HG02943 (cell line): ENCODE results near the gene CDON.

Experiments used
- ATAC-seq: cut with Tn5 transposase; IDR thresholded peaks from one replicate; pipeline ENCODE4 v1.9.1; 2021; ENCODE audit warnings: mild to moderate bottlenecking, low read depth, moderate library complexity; ENCODE audit not compliant: unreplicated experiment

Gene CDON

DNA sequence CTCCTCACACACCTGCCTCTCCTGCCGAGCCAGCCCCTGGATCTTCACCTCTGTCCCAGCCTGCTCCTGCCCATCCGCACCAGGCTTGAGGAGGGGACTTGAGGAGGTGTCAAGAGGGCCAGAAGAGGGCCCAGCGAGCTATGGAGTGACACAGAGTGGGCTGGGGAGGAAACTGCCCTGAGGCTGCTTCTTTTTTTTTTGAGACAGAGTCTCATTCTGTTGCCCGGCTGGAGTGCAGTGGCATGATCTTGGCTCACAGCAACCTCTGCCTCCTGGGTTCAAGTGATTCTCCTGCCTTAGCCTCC is 21.9 kb upstream of the CDON start:
- ATAC-seq, result no peak

DNA sequence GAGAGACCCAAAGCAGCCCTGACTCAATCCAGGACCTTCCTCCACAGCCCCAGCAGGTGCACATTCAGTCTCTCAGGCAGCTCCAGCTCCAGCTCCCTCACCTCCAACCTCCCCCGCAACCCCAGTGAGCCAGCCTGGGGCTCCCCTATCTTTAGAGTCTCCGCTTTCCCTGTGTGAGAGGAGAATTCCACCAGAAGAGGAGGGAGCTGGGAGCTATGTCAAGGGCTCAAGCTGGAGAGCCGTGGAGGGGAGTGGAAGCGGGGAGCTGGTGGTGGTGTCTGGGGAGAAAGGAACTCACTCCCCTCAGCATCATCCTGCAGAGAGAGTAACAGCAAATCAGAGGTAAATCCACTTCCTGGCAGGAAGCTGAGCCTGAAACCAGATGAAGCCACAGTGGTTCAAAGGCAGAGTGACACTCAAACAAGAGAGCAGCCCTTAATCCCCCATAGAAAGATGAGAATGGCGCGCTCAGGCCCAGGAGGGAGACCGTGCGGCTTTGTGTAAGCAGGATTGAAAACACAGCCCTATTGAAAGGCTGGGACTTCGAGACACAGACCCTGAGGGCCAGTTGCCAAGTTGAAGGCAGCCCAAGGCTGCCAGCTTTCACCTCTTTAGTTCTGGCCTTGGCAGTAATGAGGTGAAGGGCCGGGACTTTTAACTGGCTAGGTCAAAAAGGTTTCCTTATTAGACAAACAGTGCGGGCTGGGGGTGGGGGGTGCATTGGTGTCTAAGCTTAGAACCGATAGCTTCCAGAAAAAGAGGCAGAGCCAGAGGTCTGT is 21.4 kb upstream of the CDON start:
- ATAC-seq, result no peak

DNA sequence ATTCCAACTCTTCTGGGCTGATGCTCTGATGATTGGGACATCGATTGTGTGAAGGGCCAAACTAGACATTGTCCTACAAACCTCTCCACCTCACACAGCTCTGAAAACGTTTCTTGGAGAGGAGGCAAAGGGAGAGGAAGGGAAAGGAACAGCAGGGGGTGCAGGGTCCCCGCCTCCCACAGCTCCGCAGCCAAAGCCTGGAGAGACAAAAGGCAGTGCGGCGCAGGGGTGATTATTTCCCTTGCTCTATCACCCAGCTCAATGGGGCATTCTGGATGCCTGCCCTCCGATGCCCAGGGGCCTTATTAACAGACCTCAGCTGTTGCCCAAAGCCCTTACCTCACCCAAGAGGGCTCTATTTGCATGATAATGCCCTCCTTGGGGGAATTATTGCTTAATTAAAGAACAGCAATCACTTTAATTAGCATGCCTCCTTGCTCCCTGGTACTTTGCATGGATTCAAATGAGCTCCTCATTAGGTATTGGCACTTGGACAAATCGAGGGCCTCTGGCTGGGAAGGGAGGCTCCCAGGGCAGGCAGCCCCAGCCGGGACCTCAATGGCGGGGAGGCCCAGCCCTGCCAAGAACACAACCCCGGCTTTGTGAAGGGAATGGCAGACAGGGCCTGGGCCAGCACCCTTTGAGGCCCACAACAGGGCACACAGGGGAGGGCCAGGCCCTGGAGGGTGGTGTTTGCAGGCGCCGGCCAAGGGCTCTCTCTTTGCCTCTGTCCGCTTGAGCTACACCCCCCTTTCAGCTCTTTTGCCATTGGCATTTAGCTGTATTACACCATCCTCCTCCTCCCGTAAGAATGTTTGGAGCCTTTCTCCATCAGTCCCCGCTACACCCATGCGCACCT is 19.8 kb upstream of the CDON start:
- no peak for ATAC-seq

DNA sequence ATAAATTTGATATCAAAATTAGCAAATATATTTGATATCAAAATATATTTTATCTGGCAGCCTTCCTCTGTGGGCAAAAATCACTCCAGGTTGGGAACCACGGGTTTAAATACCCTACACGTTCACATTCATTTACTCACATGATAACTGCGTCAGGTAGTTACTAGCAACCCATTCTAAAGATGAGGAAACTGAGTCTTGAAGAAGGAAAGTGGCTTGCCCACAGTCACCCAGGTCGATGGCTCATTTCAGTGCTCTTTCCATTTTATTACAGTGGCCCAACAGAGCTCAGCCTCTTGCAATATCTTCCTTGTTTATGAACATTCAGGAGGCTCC is 19.2 kb upstream of the CDON start:
- no peak for ATAC-seq

DNA sequence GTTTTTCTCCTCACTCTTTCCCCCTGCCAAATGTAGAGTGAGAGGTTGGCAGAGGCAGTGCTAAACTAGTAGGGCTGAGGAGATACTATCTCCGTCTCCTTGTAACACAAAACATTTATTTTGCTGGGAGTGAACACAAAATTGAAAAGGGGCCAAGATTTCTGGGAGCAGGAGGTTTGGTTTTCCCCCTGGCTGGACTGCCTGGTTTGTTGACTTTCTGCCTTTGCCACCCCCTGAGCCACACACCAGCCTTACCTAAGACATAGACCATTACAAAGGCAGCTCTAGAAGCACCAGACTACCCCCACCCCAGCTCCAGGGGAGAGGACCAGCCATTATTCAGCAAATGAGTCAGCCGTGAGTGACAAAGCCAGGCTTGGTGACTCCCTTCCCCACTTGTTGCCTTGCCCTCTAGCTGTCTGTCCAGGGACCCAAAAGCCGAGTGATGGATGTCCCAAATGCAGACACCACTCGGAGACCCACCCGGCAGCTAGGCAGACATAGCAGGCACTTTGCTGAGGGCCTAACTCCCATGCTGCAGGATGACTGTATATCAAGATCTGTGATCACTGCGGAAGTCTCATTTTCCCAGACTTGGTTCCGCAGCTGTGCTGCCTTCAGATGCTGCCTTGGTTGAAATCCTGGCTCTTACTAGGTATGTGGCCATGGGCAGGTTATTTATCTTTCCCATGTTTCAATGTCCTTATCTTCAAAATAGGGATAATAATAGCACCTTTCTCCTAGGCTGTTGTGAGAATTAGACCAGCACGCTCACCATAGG is 17.7 kb upstream of the CDON start:
- no peak for ATAC-seq

DNA sequence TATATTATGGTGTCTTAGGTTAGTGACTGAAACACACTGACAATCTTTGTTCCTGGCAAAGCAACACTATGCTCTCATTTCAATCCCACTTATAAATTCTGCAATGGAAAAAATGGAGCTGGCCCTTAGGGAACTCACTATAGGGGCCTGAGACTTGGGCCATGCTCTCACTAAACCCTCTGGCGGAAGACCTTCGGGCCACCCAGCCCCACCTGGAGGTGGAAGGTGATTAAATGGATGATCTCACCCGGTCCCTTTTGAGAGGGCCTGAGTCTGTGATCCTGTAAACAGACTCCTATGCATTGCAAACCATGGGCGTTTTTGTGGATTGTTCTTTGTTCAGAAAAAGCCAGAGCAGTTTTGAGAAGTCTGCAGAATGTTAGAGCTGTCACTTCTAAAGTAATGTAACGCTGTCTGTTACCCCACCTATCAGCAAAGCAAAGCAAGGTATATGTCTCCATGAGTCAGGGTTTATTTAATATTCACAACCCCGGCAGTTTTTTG is 17.0 kb upstream of the CDON start:
- no peak for ATAC-seq

DNA sequence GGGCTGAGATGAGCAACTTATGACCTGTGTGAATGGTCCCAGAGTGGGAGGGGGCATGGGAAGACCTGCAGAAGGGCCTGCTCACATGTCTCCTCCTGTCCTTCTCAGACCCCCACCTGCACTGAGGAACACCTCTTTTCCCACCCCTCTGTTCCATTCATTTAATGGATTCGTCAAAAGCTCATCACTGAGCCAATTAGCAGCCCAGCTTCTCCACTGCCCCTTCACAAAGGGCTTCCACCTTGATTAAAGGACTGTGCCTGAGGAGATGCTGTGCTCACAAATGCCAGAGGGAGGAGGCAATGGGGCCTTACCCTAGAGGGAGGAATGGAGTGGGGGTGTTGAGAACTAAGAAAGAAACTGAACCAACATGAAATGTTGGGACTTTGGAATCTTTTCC is 14.0 kb upstream of the CDON start:
- no peak for ATAC-seq

DNA sequence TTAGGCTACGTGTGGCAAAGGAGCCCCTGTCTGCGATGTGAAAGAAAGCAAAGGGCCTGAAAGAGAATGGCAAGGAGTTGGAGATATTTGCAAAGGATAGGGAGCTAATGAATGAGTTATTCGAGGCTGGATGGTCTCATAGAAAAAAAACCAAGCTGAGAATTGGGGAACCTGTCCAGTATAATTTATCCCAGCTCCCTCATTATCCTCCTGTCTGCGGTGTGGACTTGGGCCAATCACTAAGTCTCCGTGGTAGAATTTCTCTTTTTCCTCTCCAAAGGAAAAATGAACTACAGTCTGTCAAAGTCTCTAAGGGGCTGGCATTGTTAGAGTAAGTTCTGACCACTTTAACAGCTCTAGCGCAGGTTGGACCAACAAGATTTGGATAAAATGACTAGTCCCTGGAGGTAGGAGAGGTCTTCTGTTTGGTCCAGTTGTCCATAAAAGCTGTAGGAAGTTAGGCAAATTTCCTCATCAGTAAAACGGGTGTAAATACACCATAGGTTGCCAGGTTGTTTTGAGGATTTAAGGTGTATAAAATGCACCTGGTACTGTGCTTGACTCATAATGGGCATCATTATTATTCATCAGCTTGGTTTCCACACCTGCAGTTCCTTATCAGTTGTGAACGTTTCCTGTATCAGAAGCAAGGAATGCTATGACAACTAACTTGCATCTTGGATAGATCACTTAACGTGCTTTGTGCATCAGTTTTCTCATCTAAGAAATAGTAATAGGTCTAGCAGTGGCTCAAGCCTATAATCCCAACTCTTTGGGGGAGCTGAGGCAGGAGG is 10.3 kb upstream of the CDON start:
- ATAC-seq, result no peak

DNA sequence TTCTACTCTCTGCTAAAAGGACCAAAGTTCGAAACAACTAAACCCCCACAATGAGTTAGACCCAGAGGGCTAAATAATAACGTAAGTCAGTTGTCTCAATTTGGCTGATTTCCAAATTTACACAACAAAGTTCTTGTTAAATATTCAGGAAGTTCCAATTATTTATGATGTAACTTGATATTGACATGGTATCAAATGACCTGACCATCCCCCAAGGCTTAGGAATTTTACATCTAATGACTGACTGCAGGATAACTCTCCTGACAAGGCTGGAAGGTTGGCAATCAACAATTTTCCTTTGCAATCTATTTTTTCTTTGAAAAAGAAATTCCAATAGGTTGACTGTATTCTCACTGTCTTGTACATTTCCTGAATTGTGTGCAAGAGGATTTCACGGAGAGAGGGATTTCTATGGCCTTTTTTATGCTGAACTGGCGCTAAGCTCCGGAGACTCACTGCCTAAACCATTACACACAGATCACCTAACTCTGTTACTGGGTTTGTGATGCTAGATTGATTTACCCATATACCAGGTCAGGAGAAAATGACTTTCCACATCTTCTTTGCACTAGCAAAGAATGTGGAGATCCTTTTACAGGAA is 9.6 kb upstream of the CDON start:
- ATAC-seq, result no peak

DNA sequence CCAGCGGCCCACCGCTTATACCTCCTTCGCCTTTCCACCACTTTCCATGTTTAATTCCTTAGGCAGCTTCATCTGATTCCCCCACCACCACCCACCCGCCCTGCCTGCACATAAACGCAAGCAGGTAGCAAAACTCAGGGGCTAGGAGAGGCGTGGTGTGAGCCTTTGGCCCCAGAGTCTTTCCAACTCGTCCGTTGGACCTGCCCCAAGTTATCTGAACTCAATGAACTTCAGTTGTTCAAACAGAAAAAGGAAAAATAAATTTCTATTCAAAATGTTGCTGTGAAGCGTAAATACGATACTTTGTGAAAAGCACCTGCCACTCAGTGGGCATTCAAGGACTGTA is 814 bp upstream of the CDON start:
- ATAC-seq, result no peak

DNA sequence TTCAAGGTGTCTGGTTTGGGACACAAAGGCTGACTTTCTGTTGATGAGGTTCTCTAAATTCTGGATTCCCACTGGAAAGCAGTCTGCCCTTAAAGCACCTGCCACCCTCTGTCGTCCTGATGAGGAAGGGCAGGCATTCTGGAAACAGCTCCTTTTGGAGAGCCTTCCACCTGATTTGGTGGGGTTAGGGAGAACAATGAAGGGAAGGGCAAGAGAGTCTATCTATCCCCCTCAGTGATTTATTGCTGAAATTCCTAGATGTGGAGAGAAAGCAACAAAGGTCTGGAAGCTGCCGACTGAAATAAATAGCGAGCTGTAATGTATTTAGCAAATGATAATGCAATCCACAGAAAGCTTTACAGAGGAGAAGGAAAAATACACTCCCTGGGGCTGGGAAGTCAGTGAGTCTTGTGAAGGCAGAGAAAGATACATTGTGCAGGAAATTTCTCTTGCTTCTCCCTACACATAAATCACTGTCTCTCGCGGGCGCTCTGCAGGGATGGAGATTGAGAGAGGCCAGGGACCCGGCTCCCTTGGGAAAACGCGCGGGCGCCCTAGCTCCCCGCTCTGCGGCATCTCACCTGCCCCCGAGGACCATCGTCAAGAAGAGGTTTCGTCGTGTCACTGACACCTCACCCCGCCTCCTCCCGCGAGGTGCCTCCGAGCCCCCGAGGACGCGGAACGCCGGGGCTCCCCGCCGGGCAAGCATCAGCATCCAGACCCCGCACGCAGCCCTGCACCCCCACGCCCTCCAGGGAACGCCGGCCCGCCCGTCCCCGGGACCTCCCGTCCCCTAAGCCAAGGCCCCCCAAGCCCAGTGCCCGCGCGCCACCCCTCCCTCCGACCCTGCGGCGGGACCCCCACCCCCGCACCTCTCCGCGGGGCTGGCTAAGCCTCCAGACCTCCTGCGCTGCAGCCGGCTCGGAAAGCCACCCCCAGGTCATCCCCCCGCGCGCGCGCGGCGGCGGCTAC is 673 bp downstream of the CDON start:
- ATAC-seq, result peak; percentile 1

DNA sequence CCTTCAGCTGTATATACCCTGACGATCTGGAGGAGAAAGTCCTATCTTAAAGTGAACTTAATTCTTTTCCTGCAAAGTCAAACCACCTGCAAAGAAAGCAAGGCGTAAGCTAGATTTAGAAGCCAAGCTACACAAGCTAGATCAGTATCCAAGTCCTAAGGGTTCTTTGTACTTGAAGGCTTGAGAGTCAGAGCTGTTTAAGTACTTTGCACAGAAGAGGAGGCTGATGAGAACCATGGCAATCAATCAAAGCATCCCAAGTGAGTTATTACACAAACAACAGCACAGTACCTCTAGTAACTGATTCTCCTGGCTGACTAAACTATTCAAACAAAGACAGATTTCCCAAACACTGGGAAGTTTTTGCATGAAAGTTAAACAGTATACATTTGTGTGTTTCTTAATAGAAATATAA is 1.9 kb downstream of the CDON start:
- ATAC-seq, result no peak

DNA sequence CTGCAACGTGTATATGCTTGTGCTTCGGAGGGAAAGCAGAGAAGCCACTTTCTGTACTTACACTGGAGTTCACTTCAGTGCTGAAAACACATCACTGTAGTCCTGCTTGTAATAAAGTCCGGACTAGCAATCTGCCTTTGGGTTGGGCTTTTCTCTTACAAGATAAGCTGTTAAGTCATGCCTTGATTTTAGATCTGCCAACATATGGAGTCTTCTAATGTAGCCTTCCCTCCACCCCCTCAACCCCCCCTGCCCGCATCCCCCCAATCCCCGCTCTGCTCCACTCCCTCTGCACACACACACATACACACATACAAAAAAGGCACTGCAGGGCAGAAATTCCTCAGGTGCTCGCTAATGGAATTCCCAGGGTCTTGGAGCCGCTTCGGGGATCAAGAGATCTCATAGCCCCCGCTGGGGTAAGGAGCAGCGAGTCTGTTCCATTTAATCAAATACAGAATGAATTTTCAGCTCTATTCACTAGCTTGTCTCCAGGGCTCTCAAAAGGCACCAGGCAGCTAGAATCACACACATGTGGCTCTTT is 3.4 kb downstream of the CDON start:
- ATAC-seq, result no peak

DNA sequence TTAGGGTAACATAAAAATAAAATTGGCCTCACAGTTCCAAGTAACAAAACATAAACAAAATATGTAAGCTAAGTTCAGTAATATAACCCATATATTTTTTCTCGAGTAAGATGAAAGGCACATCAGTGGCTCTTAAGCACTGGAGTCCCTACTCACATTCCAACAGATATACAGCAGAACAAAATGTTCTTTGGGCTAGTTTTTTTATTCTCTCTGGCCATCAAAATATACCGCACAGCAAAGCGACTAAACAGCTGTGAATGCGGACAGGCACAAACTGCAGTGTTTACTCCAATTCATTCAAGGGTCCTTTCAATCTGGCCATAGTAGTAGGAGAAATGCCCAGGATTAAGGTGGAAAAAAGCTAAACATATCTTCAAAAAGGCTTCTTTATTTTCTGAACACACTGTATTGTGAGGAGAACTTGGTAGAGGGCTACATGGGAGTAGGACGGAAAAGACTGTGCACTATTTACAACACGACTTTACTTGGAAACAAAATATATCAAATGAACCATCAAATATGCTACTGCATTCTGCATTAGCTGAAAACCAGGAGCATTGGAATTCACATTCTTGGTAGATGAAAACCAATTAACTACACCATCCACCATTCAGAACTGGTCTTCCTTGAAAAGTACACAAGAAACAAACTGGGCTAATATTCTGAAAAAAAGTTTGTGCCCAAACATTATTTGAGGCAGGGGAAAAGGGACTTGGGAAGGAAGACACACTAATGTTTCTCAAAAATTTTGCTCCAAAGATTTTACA is 4.4 kb downstream of the CDON start:
- no peak for ATAC-seq

DNA sequence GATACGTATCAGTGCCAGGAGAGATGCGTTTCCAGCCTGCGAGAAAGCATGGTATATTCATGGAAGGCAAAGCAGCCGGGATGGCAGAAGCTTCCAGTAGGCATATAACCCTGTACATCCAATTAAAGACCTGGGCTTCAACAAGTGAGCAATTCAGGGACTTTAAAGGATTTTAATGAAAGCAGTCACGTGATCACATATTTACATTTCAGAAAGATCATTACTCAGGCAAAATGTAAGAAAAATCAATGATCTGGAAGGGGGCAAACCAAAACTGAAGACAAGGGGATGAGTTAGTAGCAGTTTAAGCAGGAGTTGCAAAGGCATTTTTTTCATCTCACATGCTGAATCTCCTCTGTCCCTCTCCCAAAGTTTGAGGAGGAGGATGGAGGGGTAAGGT is 7.8 kb downstream of the CDON start:
- no peak for ATAC-seq

DNA sequence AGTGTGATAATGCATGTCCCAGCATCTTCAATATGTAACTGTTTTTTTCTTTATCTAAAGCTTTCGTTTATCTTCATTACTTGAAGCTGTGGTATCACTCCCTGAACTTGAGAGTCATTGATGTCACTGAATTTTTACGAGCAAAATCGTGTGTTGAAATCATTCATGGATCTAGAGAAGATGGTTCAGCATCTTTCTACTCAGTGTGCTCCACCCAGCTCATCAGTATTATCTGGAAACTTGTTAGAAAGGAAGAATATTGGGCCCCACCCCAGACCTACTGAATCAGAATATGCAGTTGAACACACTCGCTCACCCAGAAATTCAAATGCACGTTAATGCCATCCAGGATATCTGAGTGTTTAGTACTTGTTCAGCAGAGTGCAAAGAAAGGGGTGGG is 8.3 kb downstream of the CDON start:
- no peak for ATAC-seq

DNA sequence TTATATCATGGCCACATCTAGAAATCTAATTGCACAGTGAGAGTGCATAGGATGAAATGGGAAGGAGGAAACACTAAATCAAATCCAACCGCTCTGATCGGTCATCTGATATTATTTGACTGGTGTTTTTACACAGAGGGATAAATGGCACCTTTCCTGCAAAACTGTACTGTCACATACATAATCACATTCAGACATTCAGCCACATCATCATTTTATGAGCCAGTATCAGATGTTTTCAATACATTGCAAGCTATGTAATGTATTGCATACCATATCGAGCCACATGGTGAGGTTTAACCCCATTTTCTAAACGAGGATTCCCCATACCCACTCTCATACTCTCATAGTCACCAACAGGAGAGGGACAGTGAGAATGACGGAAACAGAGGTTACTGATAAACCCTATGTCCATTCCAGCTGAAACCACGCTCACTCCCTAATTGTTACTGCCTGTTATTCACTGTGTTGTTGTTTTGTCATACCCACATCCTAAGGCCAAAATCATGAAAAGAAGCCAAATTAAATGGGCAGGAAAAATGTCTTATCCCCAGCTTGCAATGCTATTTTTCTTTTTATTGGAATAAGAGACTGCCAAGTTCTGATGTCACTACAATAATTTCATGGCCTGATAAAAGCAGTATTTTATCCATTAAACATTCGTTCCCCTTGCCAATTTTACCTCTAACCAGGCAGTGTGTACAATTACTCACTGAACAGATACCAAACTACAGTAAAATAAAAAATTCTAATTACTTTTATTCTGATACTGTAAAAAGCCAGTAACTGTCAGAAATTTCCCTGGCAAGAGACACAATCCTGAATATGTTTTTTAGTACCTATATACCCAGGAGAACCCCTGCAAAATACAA is 9.0 kb downstream of the CDON start:
- ATAC-seq, result no peak
